GM18505 (cell line): Measurements from ENCODE around the gene ALDOC.
A peak's percentile ranks its signal among the peaks of the same experiment; 100 is the strongest.

Experiments
- ATAC-seq: cut with Tn5 transposase; IDR thresholded peaks from one replicate; pipeline ENCODE4 v1.9.1; 2021; ENCODE audit not compliant: unreplicated experiment
- POLR2A ChIP-seq: IDR thresholded peaks from 4 replicates; pipeline ENCODE4 v1.6.1; 2011; ENCODE audit warnings: borderline replicate concordance; ENCODE audit not compliant: insufficient read depth, insufficient read length; ENCODE audit errors: extremely low read depth

Gene ALDOC

GRCh38 chr17:28552176-28552999 lies 24.3 kb downstream of the ALDOC start, which contains the start of gene UNC119:
Gene UNC119 (minus strand): TSS chr17:28552624. CDS start chr17:28552557, 67 bp downstream.
- ATAC-seq, result peak; percentile 63
- TF ChIP-seq POLR2A, result peak; percentile 86

GRCh38 chr17:28551421-28552175 lies 25.1 kb downstream of the ALDOC start:
- TF ChIP-seq POLR2A, result no peak
- no peak for ATAC-seq

DNA sequence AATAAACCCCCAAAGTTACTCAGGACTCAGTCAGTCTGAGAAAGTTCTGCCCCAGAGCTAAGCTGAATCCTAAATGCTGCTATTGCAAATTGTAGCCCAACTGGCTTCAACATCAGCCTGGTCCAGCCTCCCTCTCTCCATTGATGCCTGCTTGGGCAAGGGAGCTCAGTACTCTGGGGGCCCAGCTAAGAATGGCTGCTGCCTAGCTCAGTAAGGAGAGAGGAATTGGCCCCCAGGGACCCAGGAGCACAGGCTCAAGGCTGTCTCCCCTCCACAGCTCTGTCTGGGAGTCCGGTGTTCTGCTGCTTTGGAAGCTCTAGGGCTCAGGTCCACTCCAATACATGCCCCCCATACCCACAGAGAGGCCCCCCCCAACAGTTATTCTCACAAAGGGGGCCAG lies 25.8 kb downstream of the ALDOC start:
- ATAC-seq, result no peak
- no peak for TF ChIP-seq POLR2A

DNA sequence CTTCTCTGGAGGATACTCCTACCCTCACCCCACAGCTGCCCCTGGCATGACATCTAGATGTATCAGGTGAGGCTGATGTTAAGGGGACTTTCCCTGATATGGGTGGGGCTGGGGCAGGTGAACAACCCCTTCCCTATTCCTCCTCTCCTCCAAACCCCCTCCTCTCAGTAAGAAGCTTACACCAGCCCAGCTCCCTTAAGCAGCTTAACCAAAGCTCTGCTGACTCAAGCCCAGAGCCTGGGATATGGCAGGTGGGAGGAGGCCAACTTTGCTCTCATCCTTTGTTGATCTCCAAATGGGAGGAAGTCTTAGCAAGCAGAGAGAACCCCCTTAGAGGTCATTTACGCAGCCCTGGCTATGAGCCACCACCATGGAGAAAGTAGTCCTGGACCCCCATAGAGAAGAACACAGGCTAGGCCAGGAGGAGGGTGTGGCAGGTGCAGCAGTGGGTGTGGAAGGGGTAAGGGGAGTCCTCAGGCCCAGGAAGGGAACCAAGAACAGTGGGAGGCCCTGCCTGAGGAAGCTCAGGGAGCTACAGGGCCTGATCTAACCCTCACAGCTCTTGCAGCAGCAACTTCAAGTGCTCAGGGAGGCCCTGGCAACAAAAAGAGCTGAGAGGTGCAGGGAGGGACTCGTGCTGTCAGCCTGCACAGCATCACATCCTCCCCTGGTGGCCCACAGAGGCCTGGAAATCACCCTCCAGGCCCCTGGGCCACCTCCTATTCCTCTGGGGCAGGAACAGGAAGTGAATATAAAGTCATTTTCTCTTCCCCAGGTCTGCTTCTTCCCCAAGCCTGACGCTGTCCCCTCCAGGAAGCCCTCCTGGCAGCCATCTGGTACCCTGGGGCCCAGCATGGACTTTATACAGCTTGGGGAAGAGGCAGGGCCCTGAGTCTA lies 27.2 kb downstream of the ALDOC start:
- no peak for ATAC-seq
- TF ChIP-seq POLR2A, result peak; percentile 45

DNA sequence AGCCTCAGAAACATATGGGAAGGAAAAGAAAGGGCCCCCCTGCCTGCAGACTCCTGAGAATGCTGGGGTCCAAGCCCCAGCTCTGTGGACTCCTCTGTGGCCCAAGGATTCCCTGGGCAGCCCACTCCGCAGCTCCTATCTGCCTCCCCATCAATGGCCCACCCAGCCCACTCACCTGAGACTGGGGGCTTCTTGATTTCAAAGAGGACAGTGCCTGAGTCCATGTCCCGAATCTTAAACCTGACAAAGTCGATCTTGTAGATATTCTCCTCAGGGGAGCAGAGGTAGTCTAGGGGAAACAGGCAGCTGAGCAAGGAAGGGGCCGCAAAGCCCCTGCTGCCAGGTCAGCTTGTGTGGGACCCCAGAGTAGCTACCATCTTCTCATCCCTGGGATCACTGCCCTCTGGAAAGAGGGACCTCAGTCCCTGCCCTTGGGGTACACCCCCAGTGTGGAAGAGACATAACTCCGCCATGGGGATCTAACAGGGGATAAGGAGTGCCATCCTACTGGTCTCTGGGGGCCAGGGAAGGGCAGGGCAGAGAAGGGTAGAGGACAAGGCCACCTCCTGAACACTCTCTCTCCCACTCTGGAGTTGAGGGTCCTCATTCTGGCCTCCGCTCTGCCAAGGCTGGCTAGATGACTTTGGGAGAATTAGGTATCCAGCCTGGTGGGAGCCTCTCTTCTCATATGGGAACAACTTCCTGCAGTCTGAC lies 28.1 kb downstream of the ALDOC start:
- TF ChIP-seq POLR2A, result no peak
- ATAC-seq, result no peak

- ATAC-seq, result peak; percentile 31
- peak; percentile 55 for TF ChIP-seq POLR2A
Measured at GRCh38 chr17:28547623-28548416, 28.9 kb downstream of the ALDOC start.

DNA sequence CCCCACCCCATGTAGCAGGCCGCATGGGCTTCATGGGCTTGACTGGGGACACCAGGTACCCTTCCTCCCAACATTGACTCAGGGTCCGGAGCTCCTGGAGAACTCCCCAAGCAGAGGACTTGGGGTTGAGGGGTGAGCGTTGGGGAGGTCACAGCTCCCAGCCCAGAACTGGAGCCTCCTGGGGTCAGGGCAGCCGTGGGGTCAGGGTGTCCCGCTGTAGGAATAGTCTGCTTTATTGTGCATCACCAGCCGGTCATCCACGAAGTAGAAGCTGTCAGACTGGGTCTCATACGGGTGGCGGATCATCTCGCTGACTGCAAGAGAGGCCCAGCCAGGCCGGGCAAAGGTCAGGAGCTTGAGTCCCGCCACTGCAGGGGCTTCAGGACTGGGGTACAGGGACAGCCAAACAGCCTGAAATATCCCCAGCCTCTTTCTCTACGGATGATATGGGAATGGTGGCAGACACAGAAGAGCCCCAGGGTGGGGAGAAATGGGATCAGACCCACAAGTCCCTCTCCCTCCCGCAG lies 29.5 kb downstream of the ALDOC start:
- TF ChIP-seq POLR2A, result no peak
- ATAC-seq, result no peak

GRCh38 chr17:28545787-28546415 lies 30.8 kb downstream of the ALDOC start:
- ATAC-seq, result no peak
- TF ChIP-seq POLR2A, result no peak

- ATAC-seq, result no peak
- TF ChIP-seq POLR2A, result no peak
Measured at GRCh38 chr17:28545141-28545503, 31.6 kb downstream of the ALDOC start.

DNA sequence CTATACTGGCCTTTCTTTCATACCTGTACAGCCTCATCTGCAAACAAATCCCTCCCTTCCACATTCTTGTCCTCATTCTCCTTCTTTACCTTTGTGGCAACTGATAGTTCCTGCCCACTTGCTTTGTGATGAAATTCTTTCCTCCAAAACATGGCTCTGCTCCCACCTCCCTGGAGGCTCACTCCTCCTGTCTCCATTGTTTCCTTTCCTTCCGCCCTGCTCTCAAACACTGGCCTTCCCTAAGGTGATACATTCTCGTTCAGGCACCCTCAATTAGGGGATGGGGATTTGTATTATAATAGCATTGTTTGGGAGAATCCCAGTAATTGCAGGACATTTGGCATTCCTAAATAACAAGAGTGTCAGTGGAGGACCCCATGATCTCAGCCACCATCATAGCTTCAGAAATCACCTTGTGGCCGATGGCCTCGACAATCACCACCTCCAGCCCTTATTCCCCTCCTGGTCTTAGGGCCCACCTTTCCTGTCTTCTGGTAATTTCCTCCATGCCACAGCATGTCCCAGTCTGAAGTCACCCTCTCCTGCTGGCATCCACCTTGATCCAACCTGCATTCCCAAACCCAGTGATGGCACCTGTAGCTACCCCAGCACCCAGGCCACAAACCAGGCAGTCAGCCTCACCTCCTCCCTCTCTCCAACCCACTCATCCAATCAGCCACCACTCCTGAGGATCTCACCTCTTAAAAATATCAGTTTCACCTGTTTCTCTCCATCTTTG lies 32.1 kb downstream of the ALDOC start:
- ATAC-seq, result no peak

GRCh38 chr17:28541439-28541838 lies 35.3 kb downstream of the ALDOC start:
- no peak for ATAC-seq
- no peak for TF ChIP-seq POLR2A

More for the DNA sequence above, 32.1 kb downstream of the ALDOC start:
- no peak for TF ChIP-seq POLR2A
